Measurements from ENCODE around the gene HES4. TPM values are rescaled to one million over a fixed set of nuclear protein-coding genes. Genes with fewer than 3 reads are reported as not detected.
"Not testable (repeated sequence)": the region's sequence is repeated elsewhere in the genome, so short reads cannot be mapped to it uniquely, and the experiment has no call there.

The HES4 gene
- total RNA-seq, 2 experiments from 2014 or later = 1.7 to 2.0 TPM

- CTCF ChIA-PET = interaction anchor here (0.8 to 1.3 kb wide), 2 partner anchors 12 to 43 kb away, joined by 3 to 5 read pairs; no protein-coding TSS in a partner anchor
- intact Hi-C loops (cut with micrococcal nuclease) = no loop called here
- Mint-ChIP-seq H3K36me3 (no peaks in the 10 kb centered on the region), H3K4me1 (ENCODE audit: low read depth) (peaks cover 6% of the 10 kb centered on the region), H3K4me3 (peak overlapping the region; percentile 37), H3K27me3 (peaks cover 9% of the 10 kb centered on the region), H3K27ac (no peak overlapping the region), H3K9me3 (no peaks in the 10 kb centered on the region)
- no peak for DNase-seq
- POLR2A ChIA-PET = no interaction called here
Observed at GRCh38 chr1:1021010-1021919, 21.4 kb upstream of the HES4 start.

- Mint-ChIP-seq H3K27me3 (peaks cover 9% of the 10 kb centered on the region), H3K4me1 (ENCODE audit: low read depth) (peaks cover 6% of the 10 kb centered on the region), H3K27ac (no peak overlapping the region), H3K36me3 (no peaks in the 10 kb centered on the region), H3K4me3 (no peak overlapping the region), H3K9me3 (no peaks in the 10 kb centered on the region)
- intact Hi-C loops (cut with micrococcal nuclease) = no loop called here
- POLR2A ChIA-PET = no interaction called here
- CTCF ChIA-PET = no interaction called here
- DNase-seq = no peak
Observed at GRCh38 chr1:1020415-1021009, 20.6 kb upstream of the HES4 start.

- ChIA-PET CTCF (interaction anchor here (1.4 to 2.0 kb wide), 3 partner anchors 13 to 44 kb away, joined by 6 to 10 read pairs (median 9); no protein-coding TSS in a partner anchor), POLR2A (no interaction called here)
- Mint-ChIP-seq H3K4me1 (ENCODE audit: low read depth) (peaks cover 6% of the 10 kb centered on the region), H3K27me3 (peaks cover 9% of the 10 kb centered on the region), H3K27ac (no peak within 1 kb of the TSS), H3K9me3 (no peaks in the 10 kb centered on the region), H3K36me3 (no peaks in the 10 kb centered on the region), H3K4me3 (peak within 1 kb of the TSS; percentile 62)
- intact Hi-C loops (cut with micrococcal nuclease) = loop anchor here (5.0 kb wide), 1 partner anchor 42 kb away; no protein-coding TSS in a partner anchor
- DNase-seq = no peak
Observed at GRCh38 chr1:1020000-1020404, 20.1 kb upstream of the HES4 start, which contains the start of gene AGRN. Gene AGRN, plus strand, starts transcription at chr1:1020120. Its CDS starts 53 bp downstream, at chr1:1020173.

GRCh38 chr1:1019122-1019999, 19.5 kb upstream of the HES4 start:
- Mint-ChIP-seq H3K27me3 (peaks cover 9% of the 10 kb centered on the region), H3K9me3 (no peaks in the 10 kb centered on the region), H3K27ac (no peak overlapping the region), H3K4me1 (ENCODE audit: low read depth) (peaks cover 8% of the 10 kb centered on the region), H3K4me3 (peak overlapping the region; percentile 62), H3K36me3 (no peaks in the 10 kb centered on the region)
- intact Hi-C loops (cut with micrococcal nuclease) = loop anchor here (5.0 kb wide), 1 partner anchor 43 kb away; no protein-coding TSS in a partner anchor
- DNase-seq = peak; percentile 83
- ChIA-PET POLR2A (no interaction called here), CTCF (interaction anchor here (0.9 to 2.0 kb wide), 9 partner anchors 13 to 78 kb away, joined by 3 to 15 read pairs (median 5); partner anchors contain the start of gene PERM1)

GRCh38 chr1:1018321-1018685, 18.4 kb upstream of the HES4 start:
- intact Hi-C loops (cut with micrococcal nuclease) = loop anchor here (5.0 kb wide), 1 partner anchor 44 kb away; no protein-coding TSS in a partner anchor
- H3K4me3 Mint-ChIP-seq, H3K36me3 Mint-ChIP-seq, H3K27ac Mint-ChIP-seq, POLR2A ChIA-PET, H3K9me3 Mint-ChIP-seq, H3K27me3 Mint-ChIP-seq, DNase-seq: not testable (repeated sequence)
- CTCF ChIA-PET = interaction anchor here (1.3 to 2.0 kb wide), 6 partner anchors 15 to 46 kb away, joined by 4 to 15 read pairs (median 8); partner anchors contain the start of gene PERM1
- peaks cover 19% of the 10 kb centered on the region for H3K4me1 Mint-ChIP-seq (ENCODE audit: low read depth)

GRCh38 chr1:1017397-1018320, 17.8 kb upstream of the HES4 start:
- H3K27me3 Mint-ChIP-seq = not testable (repeated sequence)

GRCh38 chr1:1014799-1015681, 15.1 kb upstream of the HES4 start:
- CTCF ChIA-PET = interaction anchor here (1.3 to 3.9 kb wide), 2 partner anchors 13 to 49 kb away, joined by 6 to 33 read pairs; no protein-coding TSS in a partner anchor
- intact Hi-C loops (cut with micrococcal nuclease) = loop anchor here (5.0 kb wide), 1 partner anchor 47 kb away; no protein-coding TSS in a partner anchor
- peaks cover 24% of the 10 kb centered on the region for H3K4me1 Mint-ChIP-seq (ENCODE audit: low read depth)
- H3K27me3 Mint-ChIP-seq = peaks cover 1% of the 10 kb centered on the region
- H3K36me3 Mint-ChIP-seq = peaks cover 3% of the 10 kb centered on the region
- no peak for DNase-seq
- no peaks in the 10 kb centered on the region for H3K9me3 Mint-ChIP-seq
- POLR2A ChIA-PET = interaction anchor here (1.5 kb wide), 1 partner anchor 54 kb away, joined by 3 read pairs; no protein-coding TSS in a partner anchor
- peak overlapping the region; percentile 86 for H3K4me3 Mint-ChIP-seq
- H3K27ac Mint-ChIP-seq = peak overlapping the region; percentile 90

More at GRCh38 chr1:1017397-1018320, 17.8 kb upstream of the HES4 start:
- H3K9me3 Mint-ChIP-seq, H3K36me3 Mint-ChIP-seq, H3K27ac Mint-ChIP-seq, POLR2A ChIA-PET, DNase-seq, H3K4me3 Mint-ChIP-seq: not testable (repeated sequence)
- CTCF ChIA-PET = interaction anchor here (0.7 to 2.0 kb wide), 5 partner anchors 15 to 46 kb away, joined by 3 to 15 read pairs (median 5); partner anchors contain the start of gene PERM1
- H3K4me1 Mint-ChIP-seq (ENCODE audit: low read depth) = peaks cover 24% of the 10 kb centered on the region
- intact Hi-C loops (cut with micrococcal nuclease) = loop anchor here (5.0 kb wide), 1 partner anchor 45 kb away; no protein-coding TSS in a partner anchor

GRCh38 chr1:1013922-1014648, 14.2 kb upstream of the HES4 start:
- Mint-ChIP-seq H3K27me3 (peaks cover 3% of the 10 kb centered on the region), H3K4me3 (peak overlapping the region; percentile 86), H3K36me3 (peaks cover 3% of the 10 kb centered on the region), H3K27ac (peak overlapping the region; percentile 90), H3K9me3 (no peaks in the 10 kb centered on the region), H3K4me1 (ENCODE audit: low read depth) (peaks cover 26% of the 10 kb centered on the region)
- ChIA-PET POLR2A (interaction anchor here (0.7 to 1.8 kb wide), 8 partner anchors 12 to 159 kb away, joined by 3 to 4 read pairs (median 3); partner anchors contain the start of gene TTLL10), CTCF (interaction anchor here (0.5 to 3.9 kb wide), 7 partner anchors 12 to 108 kb away, joined by 3 to 33 read pairs (median 4); no protein-coding TSS in a partner anchor)
- intact Hi-C loops (cut with micrococcal nuclease) = no loop called here
- peak; percentile 49 for DNase-seq

- Mint-ChIP-seq H3K27me3 (peaks cover 5% of the 10 kb centered on the region), H3K27ac (peak within 1 kb of the TSS; percentile 90), H3K36me3 (peaks cover 3% of the 10 kb centered on the region), H3K4me3 (peak within 1 kb of the TSS; percentile 86), H3K9me3 (no peaks in the 10 kb centered on the region), H3K4me1 (ENCODE audit: low read depth) (peaks cover 25% of the 10 kb centered on the region)
- intact Hi-C loops (cut with micrococcal nuclease) = no loop called here
- ChIA-PET POLR2A (interaction anchor here (0.7 to 1.8 kb wide), 9 partner anchors 12 to 1288 kb away, joined by 3 to 4 read pairs (median 3); partner anchors contain the start of gene TTLL10), CTCF (interaction anchor here (1.0 to 3.9 kb wide), 5 partner anchors 11 to 109 kb away, joined by 3 to 33 read pairs (median 4); no protein-coding TSS in a partner anchor)
- peak; percentile 92 for DNase-seq
Observed at GRCh38 chr1:1013105-1013921, 13.4 kb upstream of the HES4 start, which contains the start of gene ISG15. Gene ISG15, plus strand, starts transcription at chr1:1013497. Its CDS starts 77 bp downstream, at chr1:1013574.
